GM12878 (cell line): ENCODE measurements around the gene EPN3. TPM values are rescaled to one million over a fixed set of nuclear protein-coding genes. Genes with fewer than 3 reads are reported as not detected.

ENCODE experiments used
- BACH1 ChIP-seq: fragments of 450-650 bp; IDR thresholded peaks from 2 replicates; pipeline ENCODE4 v1.6.1; 2017; ENCODE audit warnings: mild to moderate bottlenecking, borderline replicate concordance
- BCL11A ChIP-seq: IDR thresholded peaks from 2 replicates; pipeline ENCODE4 v1.6.1; 2011; ENCODE audit warnings: low read depth, low read length
- CBX5 ChIP-seq: sonication (generic); IDR thresholded peaks from 2 replicates; pipeline ENCODE4 v1.6.1; 2016; ENCODE audit warnings: low read depth, moderate library complexity, mild to moderate bottlenecking, inconsistent platforms
- CHD4 ChIP-seq: fragments of 200-600 bp; sonication (generic); IDR thresholded peaks from 2 replicates; pipeline ENCODE4 v1.6.1; 2016; ENCODE audit warnings: mild to moderate bottlenecking
- DPF2 ChIP-seq: fragments of 450-650 bp; IDR thresholded peaks from 2 replicates; pipeline ENCODE4 v1.6.1; 2017; ENCODE audit warnings: mild to moderate bottlenecking
- EZH2 ChIP-seq: IDR thresholded peaks from 2 replicates; pipeline ENCODE4 v1.6.1; 2012; ENCODE audit warnings: low read depth, mild to moderate bottlenecking, control low read depth, inconsistent platforms, low read length, borderline replicate concordance; ENCODE audit not compliant: control insufficient read depth
- FOXK2 ChIP-seq: fragments of 450-650 bp; IDR thresholded peaks from 2 replicates; pipeline ENCODE4 v1.6.1; 2017; ENCODE audit warnings: mild to moderate bottlenecking, moderate library complexity
- FOXM1 ChIP-seq: IDR thresholded peaks from 2 replicates; pipeline ENCODE4 v1.6.1; 2012; ENCODE audit warnings: low read depth, mild to moderate bottlenecking, inconsistent platforms, low read length, moderate library complexity
- HDGF ChIP-seq: fragments of 450-650 bp; IDR thresholded peaks from 2 replicates; pipeline ENCODE4 v1.6.1; 2016; ENCODE audit warnings: antibody characterized with exemption
- JUNB ChIP-seq: IDR thresholded peaks from 2 replicates; pipeline ENCODE4 v1.6.1; 2016; ENCODE audit warnings: antibody characterized with exemption, mild to moderate bottlenecking
- PML ChIP-seq: IDR thresholded peaks from 2 replicates; pipeline ENCODE4 v1.6.1; 2012; ENCODE audit warnings: low read length, inconsistent platforms
- RFX5 ChIP-seq: IDR thresholded peaks from 2 replicates; pipeline ENCODE4 v1.6.1; 2011; ENCODE audit warnings: low read depth, low read length, improper control_type of control experiment
- RUNX3 ChIP-seq: IDR thresholded peaks from 2 replicates; pipeline ENCODE4 v1.6.1; 2012; ENCODE audit warnings: low read length, inconsistent platforms
- TBL1XR1 ChIP-seq: IDR thresholded peaks from 2 replicates; pipeline ENCODE4 v1.6.1; 2012; ENCODE audit warnings: low read depth, low read length, improper control_type of control experiment
- TCF12 ChIP-seq: IDR thresholded peaks from 2 replicates; pipeline ENCODE4 v1.6.1; 2011; ENCODE audit warnings: low read depth, mild to moderate bottlenecking, low read length
- ZNF384 ChIP-seq: IDR thresholded peaks from 2 replicates; pipeline ENCODE4 v1.6.1; 2012; ENCODE audit warnings: low read depth, mild to moderate bottlenecking, low read length, improper control_type of control experiment, borderline replicate concordance
- polyA plus RNA-seq, 11 experiments: library from polyadenylated mRNA; depleted of rRNA in 4 of 11; unstranded in 6 of 11; stranded (reverse) in 5 of 11; fragments of >200 nt; fragmentation: Nextera tagmentation in 4 of 11; fragmentation: Illumina TruSeq in 1 of 11; extraction: Ambion mirVana in 4 of 11; extraction: Trizol in 1 of 11; gene quantifications; 1 replicate in 1 of 11; 2 replicates in 10 of 11; pipeline versions ENCODE4 v1.2.1 to v1.2.3, GENCODE V29; 2011 to 2016; ENCODE audit warnings: inconsistent platforms in 2 of 11, missing spikeins in 2 of 11, low read depth in 1 of 11
- total RNA-seq, 4 experiments: library from RNA; depleted of rRNA in 3 of 4; stranded (reverse); fragments of >200 nt in 3 of 4; fragmentation: Illumina TruSeq in 1 of 4; extraction: Trizol in 1 of 4; gene quantifications; 2 replicates each; pipeline versions ENCODE4 v1.2.1 to v1.2.3, GENCODE V29; 2013 to 2021
- TF ChIP-seq, protein P1 (sequence below): fragments of 450-650 bp; IDR thresholded peaks from 2 replicates; pipeline ENCODE4 v1.6.1; 2017; ENCODE audit warnings: antibody characterized with exemption, mild to moderate bottlenecking, moderate library complexity
- TF ChIP-seq, protein P2 (sequence below): fragments of 450-650 bp; formaldehyde crosslinking; IDR thresholded peaks from 2 replicates; pipeline ENCODE4 v1.4.0; 2020; ENCODE audit warnings: mild to moderate bottlenecking, moderate library complexity
- TF ChIP-seq, protein P3 (sequence below): IDR thresholded peaks from 2 replicates; pipeline ENCODE4 v1.6.1; 2011; ENCODE audit warnings: borderline replicate concordance, low read depth, mild to moderate bottlenecking, moderate library complexity, low read length; ENCODE audit not compliant: insufficient read depth, poor library complexity, severe bottlenecking
- TF ChIP-seq, protein P4 (sequence below): fragments of 450-650 bp; formaldehyde crosslinking; IDR thresholded peaks from 2 replicates; pipeline ENCODE4 v1.5.0; 2022; ENCODE audit warnings: mild to moderate bottlenecking, missing genetic modification characterization

The EPN3 gene
- total and polyA plus RNA-seq, 10 of the 15 experiments (the other 5 are each of a cell fraction or from before 2014, with no cell fraction given) = 0.04 to 0.07 TPM; not detected in 8

DNA sequence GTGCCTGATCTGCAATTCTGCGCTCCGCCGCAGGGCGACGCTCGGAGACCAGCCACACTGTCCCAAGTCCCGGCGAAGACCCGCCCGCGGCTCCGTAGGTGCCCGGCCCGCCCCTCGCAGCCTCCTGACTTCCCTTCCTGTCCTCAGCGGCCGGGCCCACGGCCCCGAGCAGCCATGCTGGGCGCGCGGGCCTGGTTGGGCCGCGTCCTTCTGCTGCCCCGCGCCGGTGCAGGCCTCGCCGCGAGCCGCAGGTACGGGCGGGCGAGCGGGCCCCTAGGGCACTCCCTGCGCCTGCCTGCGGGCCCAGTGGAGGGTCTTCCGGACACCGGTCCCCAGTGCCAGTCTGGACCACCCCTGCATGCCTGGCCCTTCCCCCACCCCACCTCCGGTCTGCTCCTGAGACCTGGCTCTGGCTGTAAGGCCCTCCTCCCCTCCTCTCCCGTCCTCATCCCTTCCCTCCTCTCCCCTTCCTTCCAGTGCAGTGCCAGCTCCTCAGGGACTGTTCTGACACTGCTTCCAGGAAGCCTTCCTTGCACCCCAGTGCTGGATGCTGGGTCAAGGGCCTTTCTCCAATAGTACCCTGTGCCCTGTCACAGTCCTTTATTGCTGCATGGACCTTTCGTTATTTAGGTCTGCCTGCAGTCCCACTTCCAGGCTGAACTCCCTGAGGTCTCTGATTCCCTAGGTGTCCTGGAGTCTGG is 14.7 kb downstream of the EPN3 start, which contains the start of gene SPATA20 (continued):
- TF ChIP-seq, protein P1, sequence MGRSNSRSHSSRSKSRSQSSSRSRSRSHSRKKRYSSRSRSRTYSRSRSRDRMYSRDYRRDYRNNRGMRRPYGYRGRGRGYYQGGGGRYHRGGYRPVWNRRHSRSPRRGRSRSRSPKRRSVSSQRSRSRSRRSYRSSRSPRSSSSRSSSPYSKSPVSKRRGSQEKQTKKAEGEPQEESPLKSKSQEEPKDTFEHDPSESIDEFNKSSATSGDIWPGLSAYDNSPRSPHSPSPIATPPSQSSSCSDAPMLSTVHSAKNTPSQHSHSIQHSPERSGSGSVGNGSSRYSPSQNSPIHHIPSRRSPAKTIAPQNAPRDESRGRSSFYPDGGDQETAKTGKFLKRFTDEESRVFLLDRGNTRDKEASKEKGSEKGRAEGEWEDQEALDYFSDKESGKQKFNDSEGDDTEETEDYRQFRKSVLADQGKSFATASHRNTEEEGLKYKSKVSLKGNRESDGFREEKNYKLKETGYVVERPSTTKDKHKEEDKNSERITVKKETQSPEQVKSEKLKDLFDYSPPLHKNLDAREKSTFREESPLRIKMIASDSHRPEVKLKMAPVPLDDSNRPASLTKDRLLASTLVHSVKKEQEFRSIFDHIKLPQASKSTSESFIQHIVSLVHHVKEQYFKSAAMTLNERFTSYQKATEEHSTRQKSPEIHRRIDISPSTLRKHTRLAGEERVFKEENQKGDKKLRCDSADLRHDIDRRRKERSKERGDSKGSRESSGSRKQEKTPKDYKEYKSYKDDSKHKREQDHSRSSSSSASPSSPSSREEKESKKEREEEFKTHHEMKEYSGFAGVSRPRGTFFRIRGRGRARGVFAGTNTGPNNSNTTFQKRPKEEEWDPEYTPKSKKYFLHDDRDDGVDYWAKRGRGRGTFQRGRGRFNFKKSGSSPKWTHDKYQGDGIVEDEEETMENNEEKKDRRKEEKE = 0 out of 2 replicates have a peak, but pooled peaks have one; percentile 12
- TF ChIP-seq JUNB (no peak), RFX5 (no peak), TCF12 (no peak), CBX5 (no peak), CHD4 (no peak), HDGF (peak; percentile 78; the same call in 1 of the 2 replicates), FOXM1 (no peak), RUNX3 (no peak), ZNF384 (no peak), PML (no peak), TBL1XR1 (no peak), BCL11A (no peak), EZH2 (no peak), BACH1 (peak; percentile 86), FOXK2 (no peak), DPF2 (peak; percentile 75)
- TF ChIP-seq, protein P2, sequence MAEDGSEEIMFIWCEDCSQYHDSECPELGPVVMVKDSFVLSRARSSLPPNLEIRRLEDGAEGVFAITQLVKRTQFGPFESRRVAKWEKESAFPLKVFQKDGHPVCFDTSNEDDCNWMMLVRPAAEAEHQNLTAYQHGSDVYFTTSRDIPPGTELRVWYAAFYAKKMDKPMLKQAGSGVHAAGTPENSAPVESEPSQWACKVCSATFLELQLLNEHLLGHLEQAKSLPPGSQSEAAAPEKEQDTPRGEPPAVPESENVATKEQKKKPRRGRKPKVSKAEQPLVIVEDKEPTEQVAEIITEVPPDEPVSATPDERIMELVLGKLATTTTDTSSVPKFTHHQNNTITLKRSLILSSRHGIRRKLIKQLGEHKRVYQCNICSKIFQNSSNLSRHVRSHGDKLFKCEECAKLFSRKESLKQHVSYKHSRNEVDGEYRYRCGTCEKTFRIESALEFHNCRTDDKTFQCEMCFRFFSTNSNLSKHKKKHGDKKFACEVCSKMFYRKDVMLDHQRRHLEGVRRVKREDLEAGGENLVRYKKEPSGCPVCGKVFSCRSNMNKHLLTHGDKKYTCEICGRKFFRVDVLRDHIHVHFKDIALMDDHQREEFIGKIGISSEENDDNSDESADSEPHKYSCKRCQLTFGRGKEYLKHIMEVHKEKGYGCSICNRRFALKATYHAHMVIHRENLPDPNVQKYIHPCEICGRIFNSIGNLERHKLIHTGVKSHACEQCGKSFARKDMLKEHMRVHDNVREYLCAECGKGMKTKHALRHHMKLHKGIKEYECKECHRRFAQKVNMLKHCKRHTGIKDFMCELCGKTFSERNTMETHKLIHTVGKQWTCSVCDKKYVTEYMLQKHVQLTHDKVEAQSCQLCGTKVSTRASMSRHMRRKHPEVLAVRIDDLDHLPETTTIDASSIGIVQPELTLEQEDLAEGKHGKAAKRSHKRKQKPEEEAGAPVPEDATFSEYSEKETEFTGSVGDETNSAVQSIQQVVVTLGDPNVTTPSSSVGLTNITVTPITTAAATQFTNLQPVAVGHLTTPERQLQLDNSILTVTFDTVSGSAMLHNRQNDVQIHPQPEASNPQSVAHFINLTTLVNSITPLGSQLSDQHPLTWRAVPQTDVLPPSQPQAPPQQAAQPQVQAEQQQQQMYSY (CRISPR knock-in tag) = no peak
- TF ChIP-seq, protein P3, sequence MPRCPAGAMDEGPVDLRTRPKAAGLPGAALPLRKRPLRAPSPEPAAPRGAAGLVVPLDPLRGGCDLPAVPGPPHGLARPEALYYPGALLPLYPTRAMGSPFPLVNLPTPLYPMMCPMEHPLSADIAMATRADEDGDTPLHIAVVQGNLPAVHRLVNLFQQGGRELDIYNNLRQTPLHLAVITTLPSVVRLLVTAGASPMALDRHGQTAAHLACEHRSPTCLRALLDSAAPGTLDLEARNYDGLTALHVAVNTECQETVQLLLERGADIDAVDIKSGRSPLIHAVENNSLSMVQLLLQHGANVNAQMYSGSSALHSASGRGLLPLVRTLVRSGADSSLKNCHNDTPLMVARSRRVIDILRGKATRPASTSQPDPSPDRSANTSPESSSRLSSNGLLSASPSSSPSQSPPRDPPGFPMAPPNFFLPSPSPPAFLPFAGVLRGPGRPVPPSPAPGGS = no peak
- TF ChIP-seq, protein P4, sequence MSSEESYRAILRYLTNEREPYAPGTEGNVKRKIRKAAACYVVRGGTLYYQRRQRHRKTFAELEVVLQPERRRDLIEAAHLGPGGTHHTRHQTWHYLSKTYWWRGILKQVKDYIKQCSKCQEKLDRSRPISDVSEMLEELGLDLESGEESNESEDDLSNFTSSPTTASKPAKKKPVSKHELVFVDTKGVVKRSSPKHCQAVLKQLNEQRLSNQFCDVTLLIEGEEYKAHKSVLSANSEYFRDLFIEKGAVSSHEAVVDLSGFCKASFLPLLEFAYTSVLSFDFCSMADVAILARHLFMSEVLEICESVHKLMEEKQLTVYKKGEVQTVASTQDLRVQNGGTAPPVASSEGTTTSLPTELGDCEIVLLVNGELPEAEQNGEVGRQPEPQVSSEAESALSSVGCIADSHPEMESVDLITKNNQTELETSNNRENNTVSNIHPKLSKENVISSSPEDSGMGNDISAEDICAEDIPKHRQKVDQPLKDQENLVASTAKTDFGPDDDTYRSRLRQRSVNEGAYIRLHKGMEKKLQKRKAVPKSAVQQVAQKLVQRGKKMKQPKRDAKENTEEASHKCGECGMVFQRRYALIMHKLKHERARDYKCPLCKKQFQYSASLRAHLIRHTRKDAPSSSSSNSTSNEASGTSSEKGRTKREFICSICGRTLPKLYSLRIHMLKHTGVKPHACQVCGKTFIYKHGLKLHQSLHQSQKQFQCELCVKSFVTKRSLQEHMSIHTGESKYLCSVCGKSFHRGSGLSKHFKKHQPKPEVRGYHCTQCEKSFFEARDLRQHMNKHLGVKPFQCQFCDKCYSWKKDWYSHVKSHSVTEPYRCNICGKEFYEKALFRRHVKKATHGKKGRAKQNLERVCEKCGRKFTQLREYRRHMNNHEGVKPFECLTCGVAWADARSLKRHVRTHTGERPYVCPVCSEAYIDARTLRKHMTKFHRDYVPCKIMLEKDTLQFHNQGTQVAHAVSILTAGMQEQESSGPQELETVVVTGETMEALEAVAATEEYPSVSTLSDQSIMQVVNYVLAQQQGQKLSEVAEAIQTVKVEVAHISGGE (CRISPR knock-in tag) = no peak
